ENCODE results near the gene RAB28. TPM values are rescaled to one million over a fixed set of nuclear protein-coding genes. Genes with fewer than 3 reads are reported as not detected.

RAB28 gene
- total RNA-seq (10 to 100 TPM; 14.7 to 16.5 TPM), polyA plus RNA-seq (10 to 100 TPM; 19.8 to 20.6 TPM)
- long read RNA-seq, donor 1, transcript RAB28-201 (8 exons, 1,810 nt), result minor isoform, 7 of 58 reads
- long read RNA-seq, donor 1, transcript RAB28-202 (7 exons, 1,715 nt), result major isoform, 33 of 58 reads
- long read RNA-seq, donor 1, partial matches to known transcripts, result 6 of 58 reads
- long read RNA-seq, donor 1, other reads (novel, unspliced or antisense), result 11 of 58 reads
- long read RNA-seq, donor 2, transcript RAB28-202 (7 exons, 1,715 nt), result major isoform, 14 of 33 reads
- long read RNA-seq, donor 2, partial matches to known transcripts, result 2 of 33 reads
- long read RNA-seq, donor 2, other reads (novel, unspliced or antisense), result 16 of 33 reads

DNA sequence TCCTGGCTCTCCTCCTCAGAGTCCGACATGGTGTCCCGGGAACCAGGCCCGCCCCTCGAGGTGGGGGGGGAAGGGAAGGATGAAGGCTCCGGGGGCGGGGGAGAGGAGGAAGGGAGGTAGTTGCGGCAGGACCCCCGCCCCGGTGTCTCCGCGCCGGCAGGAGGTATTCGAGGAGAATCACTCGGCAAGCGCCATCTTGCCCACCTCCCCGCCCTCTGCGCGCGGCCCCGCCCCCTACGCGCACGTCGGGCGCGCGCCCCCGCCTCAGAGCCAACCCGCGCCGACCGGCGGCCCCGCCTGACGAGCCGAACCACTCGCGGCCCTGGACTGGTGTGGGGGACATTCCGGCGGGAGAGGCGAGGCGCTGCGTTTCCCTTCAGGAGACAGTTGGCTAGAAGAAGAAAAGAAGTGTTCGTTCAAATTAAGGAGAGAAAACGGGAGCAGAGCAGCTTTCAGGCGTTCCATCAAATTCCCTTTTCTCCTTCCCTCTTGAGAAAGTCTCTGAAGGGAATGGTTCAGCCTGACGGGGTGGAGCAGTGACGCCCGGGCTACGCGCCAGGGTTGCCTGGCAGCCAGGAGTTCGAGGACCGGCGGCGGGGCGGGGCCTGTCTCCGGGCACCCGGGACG is at the start of gene RAB28:
Gene RAB28, minus strand, starts transcription at position 219 of the 627 bp plus-strand sequence.
- WGBS, 2 donors, result 0 to 1% methylated on average over 53 to 59 of the region's 59 CpGs
- no peaks in the 10 kb centered on the region for H3K27me3 ChIP-seq (ENCODE audit: control insufficient read depth in 1 of 2, insufficient read depth in 2 of 2, low read length in 1 of 2)
- no peaks in the 10 kb centered on the region for H3K36me3 ChIP-seq (ENCODE audit: control insufficient read depth in 1 of 2, insufficient read depth in 2 of 2, low read length in 1 of 2)
- peaks cover 2% of the 10 kb centered on the region for H3K9me3 ChIP-seq (ENCODE audit: control insufficient read depth, low read length)
- intact Hi-C loops (cut with DNase I), result loop anchor here (5.0 to 10.0 kb wide), 2 partner anchors 141 to 632 kb away; partner anchors contain the start of gene BOD1L1 (in 1 of the 2)
- DNase-seq, result peak; percentile 96 to 98
- H3K4me1 ChIP-seq (ENCODE audit: control insufficient read depth in 1 of 2, insufficient read depth in 2 of 2, low read length in 2 of 2), result peaks cover 0 to 3% of the 10 kb centered on the region in 2 donors
- H3K4me3 ChIP-seq (ENCODE audit: low read length in 2 of 2), result peak within 1 kb of the TSS; percentile 88 to 90
- peak within 1 kb of the TSS; percentile 38 to 87 for H3K27ac ChIP-seq (ENCODE audit: low read depth in 1 of 2, low read length in 2 of 2)
- ATAC-seq (ENCODE audit: low FRiP score), result peak; percentile 100

DNA sequence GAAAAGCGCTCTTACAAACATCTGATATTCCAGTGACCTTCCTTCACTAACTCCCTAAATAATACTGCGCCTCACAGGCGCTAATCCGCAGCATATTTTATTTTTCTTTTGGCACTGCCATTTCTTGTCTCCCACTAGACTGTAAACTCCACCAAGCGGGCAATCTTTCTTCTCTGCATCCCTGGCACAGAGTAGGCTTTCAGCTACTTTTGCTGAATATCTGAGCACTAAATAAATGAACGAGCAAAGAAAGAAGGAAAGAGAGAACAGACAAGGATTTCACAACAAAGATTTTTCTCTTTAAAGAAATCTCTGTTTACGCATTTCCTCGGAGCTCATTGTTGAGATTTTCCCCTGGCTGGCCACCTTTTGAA is 47.5 kb upstream of the RAB28 start:
- no peaks in the 10 kb centered on the region for H3K9me3 ChIP-seq (ENCODE audit: control insufficient read depth, low read length)
- DNase-seq (no peak), ATAC-seq (ENCODE audit: low FRiP score) (no peak)
- 46 to 47% methylated on average over 8 of the region's 8 CpGs for WGBS, 2 donors
- no peak overlapping the region for H3K27ac ChIP-seq (ENCODE audit: low read depth in 1 of 2, low read length in 2 of 2)
- H3K4me1 ChIP-seq (ENCODE audit: control insufficient read depth in 1 of 2, insufficient read depth in 2 of 2, low read length in 2 of 2), result no peaks in the 10 kb centered on the region
- no peak overlapping the region for H3K4me3 ChIP-seq (ENCODE audit: low read length in 2 of 2)
- intact Hi-C loops (cut with DNase I), result no loop called here
- H3K27me3 ChIP-seq (ENCODE audit: control insufficient read depth in 1 of 2, insufficient read depth in 2 of 2, low read length in 1 of 2), result no peaks in the 10 kb centered on the region
- H3K36me3 ChIP-seq (ENCODE audit: control insufficient read depth in 1 of 2, insufficient read depth in 2 of 2, low read length in 1 of 2), result no peaks in the 10 kb centered on the region

DNA sequence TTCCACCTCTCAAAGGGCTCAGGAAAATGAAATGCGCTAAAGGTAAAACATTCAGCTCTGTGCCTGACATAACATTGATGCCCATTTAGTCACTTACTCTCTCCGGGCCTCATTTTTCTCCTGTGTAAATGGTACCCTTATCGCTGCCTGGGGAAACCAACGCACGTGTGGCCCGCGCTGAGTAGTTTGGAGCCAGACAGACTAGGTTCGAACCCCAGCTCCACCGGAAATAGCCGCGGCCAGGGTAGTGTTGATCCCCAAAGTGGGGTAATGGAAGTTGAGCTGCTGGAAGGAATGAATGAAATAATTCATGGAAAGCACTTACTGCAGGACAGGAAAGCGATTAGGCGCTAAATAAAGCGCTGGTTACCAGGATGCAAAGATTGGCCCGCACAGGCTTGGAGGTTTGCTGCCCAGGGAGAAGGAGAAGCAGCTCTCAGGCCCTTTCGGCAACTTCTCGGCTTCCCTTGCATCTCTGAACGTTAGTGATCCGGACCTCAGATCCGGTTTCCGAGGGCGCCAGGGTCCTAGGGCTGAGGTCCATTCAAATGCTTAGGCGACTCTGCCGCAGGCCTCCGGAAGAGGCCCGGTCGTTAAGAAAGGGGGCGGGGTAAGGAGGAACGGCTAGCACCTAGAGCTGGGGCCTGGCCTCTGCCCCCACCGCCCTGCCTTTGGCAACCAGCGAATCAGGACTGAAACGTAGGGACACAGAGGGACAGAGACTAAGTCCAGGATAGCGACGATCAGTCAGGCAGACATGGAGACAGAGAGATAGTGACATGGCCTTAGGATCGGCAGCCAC is 46.9 kb upstream of the RAB28 start:
- H3K27ac ChIP-seq (ENCODE audit: low read depth in 1 of 2, low read length in 2 of 2), result no peak overlapping the region
- H3K27me3 ChIP-seq (ENCODE audit: control insufficient read depth in 1 of 2, insufficient read depth in 2 of 2, low read length in 1 of 2), result no peaks in the 10 kb centered on the region
- ATAC-seq (ENCODE audit: low FRiP score) (no peak), DNase-seq (no peak)
- no peaks in the 10 kb centered on the region for H3K4me1 ChIP-seq (ENCODE audit: control insufficient read depth in 1 of 2, insufficient read depth in 2 of 2, low read length in 2 of 2)
- 8 to 9% methylated on average over 35 of the region's 35 CpGs for WGBS, 2 donors
- H3K4me3 ChIP-seq (ENCODE audit: low read length in 2 of 2), result no peak overlapping the region
- intact Hi-C loops (cut with DNase I), result no loop called here
- H3K9me3 ChIP-seq (ENCODE audit: control insufficient read depth, low read length), result no peaks in the 10 kb centered on the region
- no peaks in the 10 kb centered on the region for H3K36me3 ChIP-seq (ENCODE audit: control insufficient read depth in 1 of 2, insufficient read depth in 2 of 2, low read length in 1 of 2)

DNA sequence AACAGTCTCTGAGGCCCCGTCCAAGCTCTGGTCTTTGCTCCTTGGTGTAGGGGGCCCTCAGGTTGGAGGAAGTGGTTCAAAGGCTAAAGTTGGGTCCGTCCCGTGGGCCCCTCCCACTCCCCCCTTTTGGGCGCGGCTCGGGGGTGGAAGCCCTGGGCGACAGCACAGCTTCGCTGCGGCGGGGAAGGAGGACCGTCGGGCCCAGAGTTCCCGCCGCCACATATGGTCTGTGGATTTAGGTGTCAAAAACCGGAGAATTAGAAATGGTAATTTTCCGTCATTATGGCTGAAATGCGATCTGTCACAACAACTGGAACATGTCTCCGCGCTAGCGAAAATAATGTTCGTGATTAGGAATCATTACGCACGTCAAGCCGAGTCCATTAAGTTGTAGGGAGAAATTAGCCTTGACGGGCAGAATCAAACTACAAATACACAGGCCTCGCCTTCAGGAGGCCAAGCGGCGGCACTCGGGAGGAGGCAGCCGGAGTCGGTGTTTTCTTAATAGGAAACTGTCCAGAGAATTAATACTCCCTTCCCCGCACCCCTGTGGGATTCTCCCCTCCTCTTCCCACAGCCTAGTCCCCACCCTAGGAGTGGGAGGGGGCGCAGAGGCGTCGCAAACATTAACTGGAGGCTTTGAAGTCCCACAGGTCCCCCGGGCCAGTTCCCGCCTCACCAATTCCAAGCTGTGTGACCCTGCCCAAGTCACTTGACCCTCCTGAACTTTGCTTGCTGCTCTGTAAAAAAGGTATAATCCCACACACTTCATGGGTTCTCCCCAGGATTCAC is 45.2 kb upstream of the RAB28 start:
- H3K4me3 ChIP-seq (ENCODE audit: low read length in 2 of 2), result no peak overlapping the region
- no peaks in the 10 kb centered on the region for H3K4me1 ChIP-seq (ENCODE audit: control insufficient read depth in 1 of 2, insufficient read depth in 2 of 2, low read length in 2 of 2)
- 11 to 12% methylated on average over 37 of the region's 37 CpGs for WGBS, 2 donors
- peaks cover 0 to 4% of the 10 kb centered on the region in 2 donors for H3K27me3 ChIP-seq (ENCODE audit: control insufficient read depth in 1 of 2, insufficient read depth in 2 of 2, low read length in 1 of 2)
- no peaks in the 10 kb centered on the region for H3K36me3 ChIP-seq (ENCODE audit: control insufficient read depth in 1 of 2, insufficient read depth in 2 of 2, low read length in 1 of 2)
- DNase-seq, result no peak
- no peak overlapping the region for H3K27ac ChIP-seq (ENCODE audit: low read depth in 1 of 2, low read length in 2 of 2)
- ATAC-seq (ENCODE audit: low FRiP score), result no peak
- peaks cover 8% of the 10 kb centered on the region for H3K9me3 ChIP-seq (ENCODE audit: control insufficient read depth, low read length)
- intact Hi-C loops (cut with DNase I), result no loop called here

DNA sequence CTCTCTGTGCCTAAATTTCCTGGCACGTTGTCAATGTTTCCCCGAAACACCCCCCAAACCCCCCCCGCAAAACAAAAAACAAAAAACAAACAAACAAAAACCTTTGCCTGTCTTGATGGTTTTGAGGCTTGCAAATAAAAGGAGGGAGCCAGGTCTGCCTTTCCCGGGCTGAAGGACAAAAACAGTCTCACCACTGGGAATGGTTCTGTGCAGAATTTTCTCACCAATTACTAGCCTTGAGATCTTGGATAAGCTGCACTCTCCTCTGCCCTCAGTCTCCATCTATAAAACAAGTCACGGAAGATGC is 44.6 kb upstream of the RAB28 start:
- no peak overlapping the region for H3K4me3 ChIP-seq (ENCODE audit: low read length in 2 of 2)
- ATAC-seq (ENCODE audit: low FRiP score) (no peak), DNase-seq (no peak)
- 9% methylated on average over 5 of the region's 5 CpGs for WGBS, 2 donors
- intact Hi-C loops (cut with DNase I), result no loop called here
- H3K36me3 ChIP-seq (ENCODE audit: control insufficient read depth in 1 of 2, insufficient read depth in 2 of 2, low read length in 1 of 2), result no peaks in the 10 kb centered on the region
- no peaks in the 10 kb centered on the region for H3K4me1 ChIP-seq (ENCODE audit: control insufficient read depth in 1 of 2, insufficient read depth in 2 of 2, low read length in 2 of 2)
- H3K27me3 ChIP-seq (ENCODE audit: control insufficient read depth in 1 of 2, insufficient read depth in 2 of 2, low read length in 1 of 2), result peaks cover 0 to 5% of the 10 kb centered on the region in 2 donors
- peaks cover 13% of the 10 kb centered on the region for H3K9me3 ChIP-seq (ENCODE audit: control insufficient read depth, low read length)
- H3K27ac ChIP-seq (ENCODE audit: low read depth in 1 of 2, low read length in 2 of 2), result no peak overlapping the region

DNA sequence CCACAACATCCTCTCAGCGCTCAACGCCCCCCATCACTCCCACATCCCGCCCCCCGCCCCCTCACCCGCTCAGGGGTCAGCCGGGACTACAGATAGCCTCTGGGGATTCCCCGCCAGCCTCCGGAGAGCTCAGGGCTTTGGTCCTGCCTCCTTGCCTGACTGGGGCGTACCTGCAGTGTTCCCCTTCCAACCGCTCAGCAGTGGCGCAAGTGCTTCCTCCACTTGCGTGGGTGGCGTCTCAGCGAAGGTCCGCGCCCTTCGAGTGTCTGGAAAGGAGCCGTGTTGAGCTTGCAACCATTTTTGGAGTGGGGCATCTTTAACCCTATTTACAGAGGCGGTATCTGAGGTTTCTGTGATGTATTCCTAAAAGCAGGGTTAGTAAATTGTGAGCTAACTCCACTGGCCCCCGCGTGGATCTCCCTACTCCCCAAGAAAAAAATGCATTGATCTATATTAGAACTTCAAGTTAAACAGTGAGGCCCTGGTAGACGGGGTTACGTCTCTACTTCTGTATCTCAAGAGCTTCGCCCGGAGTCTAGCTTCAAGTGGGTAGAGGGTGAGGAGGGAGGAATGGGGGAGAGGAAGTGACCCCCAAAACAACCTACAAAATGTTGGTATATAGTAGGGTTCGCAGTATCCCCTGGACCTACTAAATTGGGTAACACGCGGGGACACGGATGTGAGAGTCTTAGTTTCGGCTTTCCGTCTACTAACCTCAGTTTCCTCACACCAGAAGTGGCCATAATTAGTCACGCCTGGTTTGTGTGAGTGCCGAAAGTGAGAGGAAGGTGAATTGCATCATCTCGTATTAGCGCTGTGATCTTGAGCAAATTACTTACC is 44.1 kb upstream of the RAB28 start:
- intact Hi-C loops (cut with DNase I), result no loop called here
- Histone ChIP-seq H3K4me1 (ENCODE audit: control insufficient read depth in 1 of 2, insufficient read depth in 2 of 2, low read length in 2 of 2) (no peaks in the 10 kb centered on the region), H3K9me3 (ENCODE audit: control insufficient read depth, low read length) (peaks cover 15% of the 10 kb centered on the region), H3K27ac (ENCODE audit: low read depth in 1 of 2, low read length in 2 of 2) (no peak overlapping the region), H3K27me3 (ENCODE audit: control insufficient read depth in 1 of 2, insufficient read depth in 2 of 2, low read length in 1 of 2) (peaks cover 0 to 5% of the 10 kb centered on the region in 2 donors), H3K36me3 (ENCODE audit: control insufficient read depth in 1 of 2, insufficient read depth in 2 of 2, low read length in 1 of 2) (no peaks in the 10 kb centered on the region), H3K4me3 (ENCODE audit: low read length in 2 of 2) (no peak overlapping the region)
- DNase-seq, result no peak
- 5 to 7% methylated on average over 33 to 35 of the region's 35 CpGs for WGBS, 2 donors
- ATAC-seq (ENCODE audit: low FRiP score), result no peak

DNA sequence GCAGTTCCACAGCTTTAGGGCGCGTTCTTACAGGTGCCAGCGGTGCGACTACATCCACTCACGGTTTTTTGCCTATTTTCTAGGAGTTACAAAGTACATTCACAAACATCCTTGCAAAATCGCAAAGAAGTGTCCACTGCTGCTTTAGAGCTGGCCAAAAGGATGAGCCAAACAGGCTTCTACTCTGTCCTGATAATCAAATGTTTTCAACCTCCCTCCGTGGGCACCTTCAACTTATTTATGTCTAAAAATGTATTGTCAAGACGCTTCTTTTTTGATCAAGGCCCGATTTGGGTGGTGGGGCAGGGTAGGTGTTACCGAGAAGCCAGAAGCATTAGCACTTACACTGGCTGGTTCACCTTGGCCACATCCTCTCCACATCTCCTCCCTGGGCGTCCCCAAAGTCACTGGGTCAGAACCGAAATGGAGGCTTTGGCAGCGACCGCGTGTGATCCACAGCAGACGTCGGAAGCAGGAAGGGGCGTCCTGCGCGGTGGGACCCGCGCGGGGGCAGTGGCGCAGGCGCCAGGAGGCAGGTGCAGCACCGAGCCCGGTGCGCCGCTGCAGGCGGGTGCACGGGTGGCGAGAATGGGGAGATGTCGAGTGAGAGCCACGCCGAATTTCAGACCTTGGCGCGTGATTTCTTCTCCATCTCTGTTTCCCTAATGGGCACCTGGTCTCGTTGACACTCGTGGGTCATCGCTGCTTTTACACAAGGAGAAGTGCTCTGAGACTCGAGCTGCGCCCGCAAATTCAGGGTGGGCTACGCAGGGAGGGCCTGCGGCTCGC is 43.2 kb upstream of the RAB28 start:
- peaks cover 15% of the 10 kb centered on the region for H3K9me3 ChIP-seq (ENCODE audit: control insufficient read depth, low read length)
- DNase-seq, result no peak
- WGBS, 2 donors, result 6% methylated on average over 46 of the region's 46 CpGs
- intact Hi-C loops (cut with DNase I), result no loop called here
- H3K4me1 ChIP-seq (ENCODE audit: control insufficient read depth in 1 of 2, insufficient read depth in 2 of 2, low read length in 2 of 2), result no peaks in the 10 kb centered on the region
- ATAC-seq (ENCODE audit: low FRiP score), result no peak
- no peaks in the 10 kb centered on the region for H3K36me3 ChIP-seq (ENCODE audit: control insufficient read depth in 1 of 2, insufficient read depth in 2 of 2, low read length in 1 of 2)
- no peak overlapping the region for H3K27ac ChIP-seq (ENCODE audit: low read depth in 1 of 2, low read length in 2 of 2)
- H3K27me3 ChIP-seq (ENCODE audit: control insufficient read depth in 1 of 2, insufficient read depth in 2 of 2, low read length in 1 of 2), result peaks cover 0 to 5% of the 10 kb centered on the region in 2 donors
- no peak overlapping the region for H3K4me3 ChIP-seq (ENCODE audit: low read length in 2 of 2)

Measured in aorta (tissue), 5 donors.